ENCODE measurements around the gene GPSM1.

Gene GPSM1

DNA sequence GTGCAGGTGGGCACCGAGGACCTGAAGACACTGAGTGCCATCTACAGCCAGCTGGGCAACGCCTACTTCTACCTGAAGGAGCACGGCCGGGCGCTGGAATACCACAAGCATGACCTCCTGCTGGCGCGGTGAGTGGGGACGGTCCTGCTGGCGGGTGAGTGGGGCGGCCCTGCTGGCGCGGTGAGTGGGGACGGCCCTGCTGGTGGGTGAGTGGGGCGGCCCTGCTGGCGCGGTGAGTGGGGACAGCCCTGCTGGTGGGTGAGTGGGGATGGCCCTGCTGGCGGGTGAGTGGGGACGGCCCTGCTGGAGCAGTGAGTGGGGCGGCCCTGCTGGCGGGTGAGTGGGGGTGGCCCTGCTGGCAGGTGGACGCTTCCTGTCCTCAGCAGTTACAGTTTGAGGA lies 7.2 kb downstream of the GPSM1 start:
- DNase-seq: no peak

DNA sequence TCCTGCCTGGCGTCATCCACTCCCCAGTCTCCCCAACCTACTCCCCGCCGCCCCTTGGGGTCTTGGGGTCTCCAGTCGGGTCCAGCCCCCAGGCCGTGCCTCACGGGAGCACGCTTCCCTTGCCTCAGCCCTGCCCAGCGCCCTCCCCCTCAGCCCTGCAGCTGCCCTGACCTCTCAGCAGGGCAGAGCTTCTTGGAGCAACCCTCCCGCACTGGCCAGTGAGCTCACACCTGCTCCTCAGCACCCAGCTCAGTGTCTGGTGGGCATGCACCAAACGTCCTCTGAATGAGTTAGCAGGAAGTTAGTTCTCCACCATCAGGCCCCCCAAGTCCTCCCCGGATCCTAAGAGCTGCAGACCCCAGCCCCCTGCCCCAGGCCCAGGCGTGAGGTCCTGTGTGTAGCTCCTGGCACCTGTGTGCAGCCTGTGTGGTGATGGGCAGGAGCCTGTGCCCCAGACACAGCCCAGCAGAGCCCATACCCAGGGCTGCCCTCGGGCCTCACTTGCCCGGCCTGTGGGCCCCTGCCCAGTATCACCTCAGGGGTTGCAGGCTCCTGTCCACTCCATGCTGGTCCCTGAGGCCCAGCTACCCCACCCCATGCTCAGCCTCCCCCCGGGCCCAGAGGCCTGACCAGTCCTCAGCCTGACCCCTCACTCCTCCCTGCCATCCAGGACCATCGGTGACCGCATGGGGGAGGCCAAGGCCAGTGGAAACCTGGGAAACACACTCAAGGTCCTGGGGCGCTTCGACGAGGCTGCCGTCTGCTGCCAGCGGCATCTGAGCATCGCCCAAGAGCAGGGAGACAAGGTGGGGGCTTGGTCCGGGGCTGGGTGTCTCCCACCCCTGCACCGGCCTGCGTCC lies 8.2 kb downstream of the GPSM1 start:
- no peak for DNase-seq

DNA sequence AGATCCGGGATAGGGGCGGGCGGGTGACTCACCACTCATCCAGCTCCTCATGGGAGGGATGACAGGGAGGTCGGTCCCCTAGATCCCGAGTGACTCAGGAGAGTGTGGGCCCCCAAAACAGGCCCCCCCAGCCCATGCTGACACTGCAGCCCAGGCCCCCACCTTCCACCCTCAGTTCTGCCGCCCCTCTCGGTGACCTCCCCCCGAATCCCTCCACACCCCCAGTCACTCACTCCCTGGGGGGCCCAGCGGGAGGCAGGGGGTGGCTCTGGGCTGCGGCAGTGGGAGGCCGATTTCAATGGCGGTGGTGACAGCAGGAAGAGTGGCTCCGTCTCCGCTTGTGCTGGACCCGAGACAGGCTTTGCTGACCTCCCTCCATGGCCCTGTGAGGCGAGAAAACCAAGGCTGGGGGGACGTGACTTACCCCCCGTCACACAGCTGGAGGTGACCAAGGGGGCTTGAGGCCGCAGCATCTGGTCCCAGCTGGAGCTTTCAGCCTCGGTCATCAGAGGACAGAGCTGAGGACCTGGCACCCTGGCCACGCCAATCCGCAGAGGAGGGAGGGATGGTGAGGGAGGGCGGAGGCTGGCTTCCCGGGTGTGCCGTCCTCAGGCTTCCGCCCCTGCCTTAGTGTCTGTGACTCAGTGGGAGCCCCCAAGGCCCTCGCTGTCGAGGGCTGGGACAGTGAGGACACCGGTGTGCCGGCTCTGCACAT lies 9.0 kb downstream of the GPSM1 start:
- DNase-seq: no peak

DNA sequence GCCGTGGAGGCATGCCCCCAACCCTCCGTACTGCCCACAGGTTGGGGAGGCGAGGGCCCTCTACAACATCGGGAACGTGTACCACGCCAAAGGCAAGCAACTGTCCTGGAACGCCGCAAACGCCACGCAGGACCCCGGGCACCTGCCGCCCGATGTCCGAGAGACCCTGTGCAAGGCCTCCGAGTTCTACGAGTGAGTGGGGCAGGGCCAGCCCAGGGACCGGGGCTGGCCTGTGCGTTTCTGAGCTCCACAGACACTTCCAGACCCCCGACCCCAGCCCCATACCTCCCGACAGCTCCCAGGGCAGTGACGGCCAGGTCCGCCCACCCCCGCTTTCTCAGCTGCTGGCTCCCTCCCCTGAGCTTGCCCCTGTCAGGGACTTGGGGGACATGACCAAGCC lies 9.5 kb downstream of the GPSM1 start:
- no peak for DNase-seq

DNA sequence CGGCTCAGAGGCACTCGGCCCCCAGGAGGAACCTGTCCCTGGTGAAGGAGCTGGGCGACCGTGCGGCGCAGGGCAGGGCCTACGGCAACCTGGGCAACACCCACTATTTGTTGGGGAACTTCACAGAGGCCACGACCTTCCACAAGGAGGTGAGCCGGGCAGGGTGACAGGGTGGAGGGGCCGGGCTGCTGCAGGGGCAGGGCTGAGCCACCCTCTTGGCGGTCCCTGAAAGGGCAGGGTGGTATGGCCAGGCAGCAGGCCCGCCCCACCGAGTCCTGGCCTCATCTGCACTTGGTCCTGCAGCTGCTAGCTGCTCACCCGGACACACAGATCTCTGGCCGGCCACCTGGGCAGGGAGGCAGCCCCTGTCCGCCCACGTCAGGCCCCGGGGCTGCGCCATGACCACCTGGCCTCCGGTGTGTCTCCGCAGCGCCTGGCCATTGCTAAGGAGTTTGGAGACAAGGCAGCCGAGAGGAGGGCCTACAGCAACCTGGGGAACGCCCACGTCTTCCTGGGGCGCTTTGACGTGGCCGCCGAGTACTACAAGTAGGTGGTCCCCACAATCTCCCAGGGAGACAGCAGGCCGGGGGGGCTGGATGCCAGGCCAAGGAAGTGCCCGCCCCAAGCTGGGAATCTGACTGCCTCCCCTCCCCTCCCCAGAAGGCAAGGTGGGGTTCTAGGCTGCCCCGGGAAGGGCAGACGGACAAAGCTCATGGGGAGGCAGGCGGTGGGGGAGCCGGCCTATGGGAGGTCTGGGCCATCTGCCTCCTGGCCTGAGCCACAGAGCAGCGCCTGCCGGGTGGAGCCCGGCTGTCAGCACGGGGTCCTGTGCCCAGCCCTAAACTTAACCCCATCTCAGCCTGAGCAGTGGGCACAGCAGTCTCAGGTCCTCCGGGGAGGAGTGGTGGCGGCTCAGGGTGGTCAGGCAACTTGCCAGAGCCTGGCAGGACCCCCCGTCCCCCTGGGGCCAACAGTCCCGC lies 10.4 kb downstream of the GPSM1 start:
- no peak for DNase-seq

DNA sequence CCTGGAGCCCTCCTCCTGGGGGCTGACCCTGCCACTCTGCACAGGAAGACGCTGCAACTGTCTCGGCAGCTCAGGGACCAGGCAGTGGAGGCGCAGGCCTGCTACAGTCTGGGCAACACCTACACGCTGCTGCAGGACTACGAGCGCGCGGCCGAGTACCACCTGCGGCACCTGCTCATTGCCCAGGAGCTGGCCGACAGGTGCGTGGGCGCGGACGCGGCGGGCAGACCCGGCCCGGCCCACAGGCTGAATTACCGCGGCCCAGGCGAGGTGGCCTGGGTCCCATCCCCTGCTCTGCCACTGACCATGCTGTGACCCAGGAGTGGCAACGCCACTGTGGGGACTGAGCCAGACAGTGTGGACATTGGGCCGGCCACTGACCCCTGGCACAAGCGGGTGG lies 11.2 kb downstream of the GPSM1 start:
- DNase-seq: no peak

DNA sequence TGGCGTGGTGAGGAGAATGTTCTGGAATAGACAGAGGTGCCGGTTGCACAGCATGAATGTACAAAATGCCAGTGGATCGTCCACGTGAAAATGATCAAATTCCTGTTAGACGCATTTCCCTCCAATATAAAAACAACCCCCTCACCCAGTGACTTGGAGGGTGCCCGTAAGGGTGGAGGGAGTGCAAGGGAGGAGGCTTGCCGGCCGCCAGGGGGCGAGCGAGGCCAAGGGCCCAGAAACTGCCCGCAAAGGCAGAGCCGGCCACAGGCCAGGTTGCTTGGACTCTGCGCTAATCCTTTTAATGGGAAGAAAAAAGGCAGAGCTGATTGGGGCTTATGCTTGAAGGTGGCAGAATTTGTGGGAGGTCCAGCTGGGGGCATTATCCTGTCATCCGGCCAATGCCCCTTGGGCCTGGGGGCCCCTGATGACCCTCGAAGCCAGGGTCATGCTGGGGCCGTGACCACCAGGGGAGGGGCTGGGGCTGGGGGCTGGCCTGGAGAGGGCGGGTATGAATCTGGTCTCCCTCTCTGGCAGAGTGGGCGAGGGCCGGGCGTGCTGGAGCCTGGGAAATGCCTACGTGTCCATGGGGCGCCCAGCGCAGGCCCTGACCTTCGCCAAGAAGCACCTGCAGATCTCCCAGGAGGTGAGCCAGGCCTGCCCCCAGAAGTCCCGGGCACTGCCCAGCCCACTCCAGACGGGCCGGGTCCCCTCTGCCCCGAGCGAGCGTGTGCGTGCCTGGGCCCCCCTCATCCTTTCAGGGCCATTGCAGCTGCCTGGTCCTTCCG lies 12.0 kb downstream of the GPSM1 start:
- peak; percentile 33 for DNase-seq

DNA sequence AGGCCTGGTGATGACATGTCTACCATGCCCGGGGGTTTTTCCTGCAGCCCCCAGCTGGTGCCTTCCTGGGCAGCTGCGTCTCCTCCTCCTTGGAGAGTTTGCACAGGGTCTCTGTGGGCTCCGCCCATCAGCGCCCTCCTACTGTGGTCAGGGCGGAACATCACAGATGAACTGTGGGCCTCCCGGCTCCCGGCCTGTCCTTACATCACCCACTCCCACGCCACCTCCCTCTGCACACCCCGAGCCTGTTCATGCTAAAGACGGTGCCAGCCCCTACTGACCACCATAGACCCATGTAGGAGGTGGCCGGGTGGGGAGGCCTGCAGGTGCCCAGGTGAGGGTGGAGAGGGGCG lies 12.6 kb downstream of the GPSM1 start:
- DNase-seq: no peak

DNA sequence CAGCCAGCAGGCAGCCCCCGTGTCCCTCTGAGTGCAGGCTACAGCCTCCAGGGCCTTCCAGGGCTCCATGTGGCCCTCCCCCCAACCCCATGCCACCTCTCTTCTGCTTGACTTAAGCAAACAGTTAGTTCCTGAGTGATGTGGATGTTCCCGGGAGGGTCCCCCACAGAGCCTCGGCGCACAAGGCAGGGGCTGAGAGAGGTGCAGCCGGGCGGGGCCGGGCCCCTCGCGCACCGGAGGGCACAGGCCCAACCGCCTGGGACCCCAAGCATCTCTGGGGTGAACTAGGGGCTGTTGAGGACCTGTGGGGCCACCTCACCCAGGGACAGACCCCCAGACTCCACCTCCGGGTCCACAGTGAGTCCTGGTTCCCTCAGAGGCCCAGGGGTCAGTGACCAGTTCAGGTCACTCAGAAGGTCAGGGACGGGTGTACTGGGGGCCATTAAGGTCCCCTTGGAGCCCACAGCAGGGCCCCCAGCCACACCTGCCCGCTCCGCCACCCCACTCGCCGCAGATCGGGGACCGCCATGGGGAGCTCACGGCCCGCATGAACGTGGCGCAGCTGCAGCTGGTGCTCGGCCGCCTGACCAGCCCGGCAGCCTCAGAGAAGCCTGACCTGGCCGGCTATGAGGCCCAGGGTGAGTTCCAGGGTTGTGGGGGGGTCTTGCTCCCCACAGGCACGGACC lies 13.2 kb downstream of the GPSM1 start:
- DNase-seq: no peak

DNA sequence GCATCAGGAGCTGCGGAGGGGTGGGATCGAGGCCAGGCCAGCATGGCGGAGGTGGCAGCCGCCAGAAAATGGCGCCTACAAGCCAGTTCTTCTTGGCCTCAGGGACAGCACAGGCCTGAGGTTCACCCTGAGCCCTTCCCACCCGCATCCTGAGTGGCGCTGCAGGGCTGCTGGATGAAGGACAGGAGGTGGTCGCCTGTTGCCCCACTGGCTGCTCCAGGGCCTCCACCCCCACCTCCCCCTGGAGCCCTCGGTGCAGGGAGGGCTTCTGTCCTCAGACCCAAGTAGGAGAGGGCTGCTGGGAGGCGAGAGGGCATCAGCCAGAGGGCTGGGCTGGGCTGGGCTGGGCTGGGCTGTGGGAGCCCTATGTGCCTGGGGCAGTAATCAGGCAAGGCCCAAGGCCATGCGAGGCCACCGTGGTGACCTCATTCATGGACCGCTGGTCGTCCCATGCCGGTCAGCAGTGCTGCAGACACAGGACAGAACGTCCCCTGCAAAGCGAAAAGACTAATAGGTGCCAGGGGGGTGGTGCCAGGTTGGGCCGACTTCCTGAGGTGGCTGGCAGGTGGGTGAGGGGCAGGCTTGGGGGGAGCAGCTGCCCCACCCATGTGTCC lies 13.8 kb downstream of the GPSM1 start:
- DNase-seq: no peak

DNA sequence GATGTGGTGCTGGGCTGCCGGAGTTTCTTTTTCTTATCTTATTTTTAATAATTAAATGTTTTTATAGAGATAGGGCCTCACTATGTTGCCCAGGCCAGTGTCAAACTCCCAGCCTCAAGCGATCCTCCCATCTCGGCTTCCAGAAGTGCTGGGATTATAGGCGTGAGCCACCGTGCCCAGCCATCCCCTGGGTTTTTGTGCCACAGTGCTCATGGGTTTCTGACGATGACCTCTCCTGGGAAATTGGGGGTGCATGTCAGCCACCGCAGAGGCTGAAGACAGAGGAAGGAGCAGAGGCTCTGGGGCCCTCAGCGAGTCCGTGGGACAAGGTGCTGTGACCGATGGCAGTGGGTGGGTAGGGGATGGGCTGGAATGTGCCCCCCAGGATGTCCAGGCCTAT lies 14.4 kb downstream of the GPSM1 start:
- no peak for DNase-seq

DNA sequence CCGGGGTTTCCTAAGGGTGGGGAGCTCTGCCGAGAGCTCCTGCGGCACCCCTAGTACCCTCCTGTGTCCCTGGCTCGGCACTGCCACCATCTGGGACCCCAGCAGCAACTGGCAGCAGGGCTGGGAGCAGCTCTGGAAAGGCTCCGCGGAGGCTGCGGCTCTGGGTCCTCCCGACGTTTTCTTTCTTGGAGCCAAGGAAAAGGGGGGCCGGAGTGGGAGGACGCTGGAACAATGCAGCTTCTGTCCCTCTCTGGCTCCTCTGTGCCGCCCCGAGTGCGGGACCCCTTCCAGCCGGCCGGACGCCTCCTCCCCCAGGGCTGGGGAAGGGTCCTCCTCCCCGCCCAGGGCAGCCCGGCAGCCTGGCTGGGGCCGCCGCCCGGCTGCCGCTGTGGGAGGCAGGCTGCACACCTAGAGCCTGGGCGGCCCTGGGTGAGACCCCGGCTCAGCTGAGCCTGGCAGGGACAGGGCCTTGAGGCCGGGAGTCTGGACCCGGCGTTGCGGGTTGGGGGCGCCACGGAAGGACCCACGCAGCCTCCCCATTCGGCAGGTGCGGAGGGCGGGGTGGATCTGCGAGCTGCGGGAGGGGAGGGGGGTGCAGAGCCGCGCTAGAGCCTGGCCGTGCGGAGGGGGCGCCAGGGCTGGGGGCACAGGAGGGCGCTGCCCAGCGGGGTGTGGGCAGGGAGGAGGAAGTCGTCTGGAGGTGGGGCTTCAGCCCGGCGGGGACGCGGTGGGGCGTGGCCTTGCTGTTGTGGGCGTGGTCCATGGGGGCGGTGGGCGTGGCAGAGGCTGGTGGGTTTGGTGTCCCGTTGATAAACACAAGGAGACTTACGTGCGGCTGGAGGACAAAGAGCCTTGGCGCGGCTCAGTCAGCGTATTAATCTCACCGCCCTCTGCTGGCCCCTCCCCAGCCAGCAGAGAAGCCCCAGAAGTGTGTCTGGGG lies 15.1 kb downstream of the GPSM1 start:
- DNase-seq: peak; percentile 65

DNA sequence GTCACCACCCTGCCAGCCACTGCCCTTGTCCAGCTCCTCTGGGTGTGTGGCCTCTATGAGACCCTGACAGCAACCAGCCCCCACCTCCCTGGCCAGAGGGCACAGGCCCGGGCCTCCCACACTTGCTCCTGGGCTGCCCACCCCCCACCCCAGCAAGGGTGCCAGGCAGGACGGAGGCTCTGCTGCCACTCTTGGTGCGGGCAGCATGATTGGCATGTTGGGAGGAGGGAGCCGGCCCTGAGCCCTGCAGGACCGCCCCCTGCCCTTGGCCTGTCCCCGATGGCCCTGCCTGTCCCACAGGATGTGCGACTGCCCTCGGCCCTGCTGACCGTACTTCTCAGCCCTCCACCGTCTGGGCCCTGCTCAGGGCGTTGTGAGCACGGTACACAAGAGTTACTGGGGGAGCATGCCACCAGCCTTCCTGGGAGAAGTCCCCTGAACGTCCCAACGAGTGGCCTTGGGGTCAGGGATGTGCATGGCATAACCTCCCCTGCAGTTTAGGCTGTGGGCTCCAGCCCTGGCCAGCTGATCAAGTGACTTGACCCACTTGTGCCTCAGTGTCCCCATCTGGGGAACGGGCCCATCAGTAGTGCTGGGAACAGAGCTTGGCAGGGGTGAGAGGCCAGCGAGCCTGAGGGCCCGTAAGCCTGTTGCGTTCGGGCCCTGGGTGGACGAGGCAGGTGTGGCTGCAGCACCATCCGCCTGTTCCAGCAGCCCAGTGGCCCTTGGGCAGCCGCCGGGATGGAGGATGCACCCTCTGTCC lies 16.0 kb downstream of the GPSM1 start:
- DNase-seq: no peak

DNA sequence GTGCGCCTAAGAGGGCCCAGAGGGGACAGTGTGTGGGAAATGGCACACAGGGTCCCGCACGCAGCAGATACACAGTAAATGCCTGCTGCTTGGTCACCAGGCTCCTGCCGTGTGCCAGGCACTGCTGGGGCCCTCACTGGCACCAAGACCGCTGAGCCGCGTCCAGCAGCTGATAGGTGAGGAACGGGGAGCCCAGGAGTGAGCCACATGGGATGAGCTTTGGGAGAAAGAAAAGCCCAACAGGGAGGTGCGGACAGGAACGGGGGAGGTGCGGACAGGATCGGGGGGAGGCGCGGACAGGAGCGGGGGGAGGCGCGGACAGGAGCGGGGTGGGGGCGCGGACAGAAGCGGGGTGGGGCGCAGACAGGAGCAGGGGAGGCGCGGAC lies 16.5 kb downstream of the GPSM1 start:
- no peak for DNase-seq

DNA sequence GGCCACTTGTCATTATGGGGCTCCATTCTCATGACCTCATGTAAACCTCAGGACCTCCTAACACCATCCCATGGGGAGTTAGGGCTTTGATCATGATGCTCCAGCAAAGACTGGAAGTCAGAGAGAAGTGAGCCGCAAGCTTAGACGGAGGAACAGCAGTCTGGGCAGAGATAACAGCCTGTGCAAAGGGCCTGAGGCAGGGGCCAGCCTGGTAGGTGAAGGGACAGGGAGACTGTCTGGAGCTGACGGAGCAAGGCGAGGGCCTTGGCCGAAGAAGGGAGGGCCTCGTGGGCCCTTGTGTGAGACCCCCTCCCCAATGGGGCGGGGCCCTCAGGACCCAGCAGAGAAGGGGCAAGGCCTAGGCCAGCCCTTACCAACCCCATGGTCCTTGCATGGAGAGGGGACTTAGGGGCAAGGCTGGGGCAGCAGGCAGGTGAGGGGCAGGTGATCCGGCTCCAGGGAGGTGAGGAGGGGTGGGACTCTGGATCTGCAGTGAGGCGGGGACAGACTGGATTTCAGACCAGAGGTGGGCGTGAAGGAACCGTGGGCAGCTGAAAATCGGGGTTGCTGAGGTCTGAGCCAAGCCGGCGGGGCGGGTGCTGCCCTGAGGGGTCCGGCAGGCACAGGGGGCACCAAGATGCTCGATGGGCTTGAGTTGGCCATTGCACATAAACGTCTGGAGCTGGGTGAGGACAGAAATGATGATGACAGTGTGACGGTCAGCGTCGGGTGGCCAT lies 17.4 kb downstream of the GPSM1 start:
- DNase-seq: no peak

DNA sequence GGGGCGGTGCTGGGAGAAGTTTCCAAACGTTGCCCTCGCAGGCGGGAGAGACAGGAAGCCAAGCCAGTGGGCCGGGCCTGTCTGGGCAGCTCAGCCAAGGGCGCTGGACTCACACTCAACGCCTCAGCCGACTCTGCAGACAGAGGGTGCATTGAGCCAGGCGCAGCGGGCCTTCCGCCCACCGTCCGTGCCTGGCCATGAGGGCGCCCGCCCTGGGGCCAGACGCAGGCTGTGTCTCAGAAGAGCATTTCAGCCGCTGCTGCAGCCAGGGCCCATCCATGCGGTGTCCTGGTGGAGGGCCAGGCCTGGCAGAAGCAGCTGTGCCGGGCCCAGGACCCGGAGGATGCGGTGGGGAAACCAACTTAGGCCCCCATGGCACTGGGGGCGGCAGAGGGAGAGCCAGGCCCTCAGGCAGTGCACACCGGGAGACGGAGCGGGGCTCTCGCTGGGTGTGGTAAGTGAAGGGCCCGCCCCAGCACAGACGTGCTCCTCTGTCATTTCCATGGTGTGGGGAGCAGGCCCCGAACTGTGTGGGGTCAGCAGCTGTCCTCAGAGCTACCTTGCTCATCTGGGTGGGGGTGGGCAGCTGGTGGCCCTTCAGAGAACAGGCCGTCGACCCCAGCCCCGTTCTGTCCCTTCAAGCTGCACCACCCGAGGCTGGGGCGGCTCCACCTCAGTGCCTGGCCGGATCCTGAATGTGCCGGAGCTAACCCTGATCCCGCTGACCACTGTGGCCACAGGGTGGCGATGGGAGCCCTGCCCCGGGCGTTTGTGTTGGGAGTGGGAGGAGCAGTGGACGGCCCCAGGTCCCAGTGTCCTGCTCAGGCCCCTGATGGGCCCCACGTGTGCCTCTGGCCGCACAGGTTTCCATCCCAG lies 18.2 kb downstream of the GPSM1 start:
- DNase-seq: no peak

DNA sequence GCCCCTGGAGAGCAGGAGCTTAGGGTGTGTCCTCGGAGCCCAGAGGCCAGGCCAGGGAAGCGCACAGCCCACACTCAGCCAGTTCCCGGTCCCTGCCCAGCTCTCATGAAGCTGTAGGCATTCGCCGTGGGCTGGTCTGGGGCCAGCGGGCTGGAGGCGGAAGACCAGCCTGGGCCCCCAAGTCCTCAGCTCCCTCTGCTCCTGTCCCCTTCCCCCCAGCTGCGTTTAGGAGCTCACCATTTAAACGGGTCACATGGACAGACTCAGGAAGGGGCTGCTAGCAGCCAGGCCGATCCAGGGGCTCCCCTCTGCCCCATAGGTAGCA lies 18.8 kb downstream of the GPSM1 start:
- DNase-seq: no peak

DNA sequence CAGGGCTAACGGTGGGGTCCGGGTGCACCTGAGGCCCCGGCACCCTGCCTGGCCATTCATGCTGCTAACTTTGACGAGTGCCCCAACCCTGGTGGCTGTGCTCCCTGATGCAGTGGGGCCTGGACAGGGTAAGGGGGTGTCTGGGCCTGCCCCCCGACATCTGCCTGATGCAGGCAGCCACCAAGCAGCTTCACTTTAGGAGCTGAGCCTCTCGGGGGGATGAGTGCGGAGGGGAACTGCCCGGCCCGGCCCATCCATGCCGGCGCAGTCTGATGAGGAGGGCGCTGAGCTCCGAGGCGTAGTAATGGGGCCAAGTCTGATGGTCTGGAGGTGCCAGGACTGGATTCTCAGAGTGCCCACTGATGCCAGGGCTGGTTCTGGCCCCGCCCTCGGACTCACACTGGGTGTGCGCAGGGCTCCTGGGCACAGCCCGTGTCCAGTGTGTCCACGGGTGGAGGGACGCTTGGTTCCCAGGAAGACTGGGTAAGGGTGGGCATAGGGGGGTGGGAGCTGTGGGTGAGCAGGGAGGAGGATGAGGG lies 19.7 kb downstream of the GPSM1 start:
- no peak for DNase-seq

All from stimulated activated CD4-positive, alpha-beta T cell treated with anti-CD3 and anti-CD28 coated beads, Interleukin-4, amount 100 ng/mL, for 1 hour (primary cell).